ENCODE results near the gene TMC1. TPM values are rescaled to one million over a fixed set of nuclear protein-coding genes. Genes with fewer than 3 reads are reported as not detected.
"Not testable (repeated sequence)": the region's sequence is repeated elsewhere in the genome, so short reads cannot be mapped to it uniquely, and the experiment has no call there.

The TMC1 gene
- total RNA-seq, 1 donor from 2014 or later = not detected

- Mint-ChIP-seq H3K27me3 (ENCODE audit: low read depth) (no peaks in the 10 kb centered on the region), H3K27ac (ENCODE audit: unreplicated experiment) (no peak overlapping the region), H3K9me3 (ENCODE audit: low read depth) (no peaks in the 10 kb centered on the region), H3K4me1 (ENCODE audit: low read depth) (peaks cover 36% of the 10 kb centered on the region), H3K4me3 (ENCODE audit: unreplicated experiment) (no peak overlapping the region), H3K36me3 (ENCODE audit: low read depth) (no peaks in the 10 kb centered on the region)
- TF ChIP-seq CTCF (IDR thresholded peaks at IDR 0.05) = no peak
- DNase-seq (ENCODE audit: low spot score) = no peak
Measured at GRCh38 chr9:72537671-72538070, 16.3 kb downstream of the TMC1 start.

- DNase-seq (ENCODE audit: low spot score) = no peak
- Mint-ChIP-seq H3K4me3 (ENCODE audit: unreplicated experiment) (no peak overlapping the region), H3K27ac (ENCODE audit: unreplicated experiment) (peak overlapping the region; percentile 28), H3K36me3 (ENCODE audit: low read depth) (no peaks in the 10 kb centered on the region), H3K4me1 (ENCODE audit: low read depth) (peaks cover 41% of the 10 kb centered on the region), H3K27me3 (ENCODE audit: low read depth) (no peaks in the 10 kb centered on the region), H3K9me3 (ENCODE audit: low read depth) (no peaks in the 10 kb centered on the region)
- no peak for TF ChIP-seq CTCF (IDR thresholded peaks at IDR 0.05)
Measured at GRCh38 chr9:72538921-72539702, 17.7 kb downstream of the TMC1 start.

- no peaks in the 10 kb centered on the region for H3K27me3 Mint-ChIP-seq (ENCODE audit: low read depth)
- no peak overlapping the region for H3K4me3 Mint-ChIP-seq (ENCODE audit: unreplicated experiment)
- H3K4me1 Mint-ChIP-seq (ENCODE audit: low read depth) = peaks cover 41% of the 10 kb centered on the region
- H3K9me3 Mint-ChIP-seq (ENCODE audit: low read depth) = no peaks in the 10 kb centered on the region
- no peak for TF ChIP-seq CTCF (IDR thresholded peaks at IDR 0.05)
- H3K27ac Mint-ChIP-seq (ENCODE audit: unreplicated experiment) = peak overlapping the region; percentile 28
- no peaks in the 10 kb centered on the region for H3K36me3 Mint-ChIP-seq (ENCODE audit: low read depth)
- no peak for DNase-seq (ENCODE audit: low spot score)
Measured at GRCh38 chr9:72539824-72540347, 18.5 kb downstream of the TMC1 start.

- no peak for DNase-seq (ENCODE audit: low spot score)
- Mint-ChIP-seq H3K4me3 (ENCODE audit: unreplicated experiment) (no peak overlapping the region), H3K9me3 (ENCODE audit: low read depth) (no peaks in the 10 kb centered on the region), H3K27ac (ENCODE audit: unreplicated experiment) (peak overlapping the region; percentile 34), H3K4me1 (ENCODE audit: low read depth) (peaks cover 41% of the 10 kb centered on the region), H3K36me3 (ENCODE audit: low read depth) (no peaks in the 10 kb centered on the region), H3K27me3 (ENCODE audit: low read depth) (no peaks in the 10 kb centered on the region)
- no peak for TF ChIP-seq CTCF (IDR thresholded peaks at IDR 0.05)
Measured at GRCh38 chr9:72540348-72540873, 19.0 kb downstream of the TMC1 start.

GRCh38 chr9:72542537-72542833 is 21.1 kb downstream of the TMC1 start:
- DNase-seq (ENCODE audit: low spot score); H3K36me3 Mint-ChIP-seq (ENCODE audit: low read depth); H3K9me3 Mint-ChIP-seq (ENCODE audit: low read depth); H3K4me3 Mint-ChIP-seq (ENCODE audit: unreplicated experiment); H3K27me3 Mint-ChIP-seq (ENCODE audit: low read depth): not testable (repeated sequence)
- Mint-ChIP-seq H3K27ac (ENCODE audit: unreplicated experiment) (peak overlapping the region; percentile 70), H3K4me1 (ENCODE audit: low read depth) (peaks cover 41% of the 10 kb centered on the region)

GRCh38 chr9:72542917-72543316 is 21.5 kb downstream of the TMC1 start:
- no peaks in the 10 kb centered on the region for H3K9me3 Mint-ChIP-seq (ENCODE audit: low read depth)
- no peak for TF ChIP-seq CTCF (IDR thresholded peaks at IDR 0.05)
- H3K27ac Mint-ChIP-seq (ENCODE audit: unreplicated experiment) = peak overlapping the region; percentile 70
- no peak for DNase-seq (ENCODE audit: low spot score)
- H3K4me3 Mint-ChIP-seq (ENCODE audit: unreplicated experiment) = no peak overlapping the region
- no peaks in the 10 kb centered on the region for H3K36me3 Mint-ChIP-seq (ENCODE audit: low read depth)
- H3K4me1 Mint-ChIP-seq (ENCODE audit: low read depth) = peaks cover 41% of the 10 kb centered on the region
- no peaks in the 10 kb centered on the region for H3K27me3 Mint-ChIP-seq (ENCODE audit: low read depth)

Data from chondrocyte (in vitro differentiated cells).